Fibroblast of mammary gland (primary cell): ENCODE data around the gene HPCAL1.
"Not testable (repeated sequence)": the region's sequence is repeated elsewhere in the genome, so short reads cannot be mapped to it uniquely, and the experiment has no call there.

Experiments
- DNase-seq: peaks from one replicate; pipeline ENCODE4 v3.0.0-alpha.2; 2010; ENCODE audit warnings: low read depth
- H3K4me3 ChIP-seq: 2 replicates; pipeline ENCODE4 v1.5.1; 2011; ENCODE audit warnings: low read depth, mild to moderate bottlenecking, low read length, moderate library complexity; ENCODE audit not compliant: control insufficient read depth
- TF ChIP-seq, protein P1 (sequence below): conservative IDR thresholded peaks from 2 replicates; pipeline ENCODE4 v1.5.1; 2011; ENCODE audit warnings: low read depth, low read length, inconsistent platforms; ENCODE audit not compliant: control insufficient read depth, insufficient read depth

Gene HPCAL1

DNA sequence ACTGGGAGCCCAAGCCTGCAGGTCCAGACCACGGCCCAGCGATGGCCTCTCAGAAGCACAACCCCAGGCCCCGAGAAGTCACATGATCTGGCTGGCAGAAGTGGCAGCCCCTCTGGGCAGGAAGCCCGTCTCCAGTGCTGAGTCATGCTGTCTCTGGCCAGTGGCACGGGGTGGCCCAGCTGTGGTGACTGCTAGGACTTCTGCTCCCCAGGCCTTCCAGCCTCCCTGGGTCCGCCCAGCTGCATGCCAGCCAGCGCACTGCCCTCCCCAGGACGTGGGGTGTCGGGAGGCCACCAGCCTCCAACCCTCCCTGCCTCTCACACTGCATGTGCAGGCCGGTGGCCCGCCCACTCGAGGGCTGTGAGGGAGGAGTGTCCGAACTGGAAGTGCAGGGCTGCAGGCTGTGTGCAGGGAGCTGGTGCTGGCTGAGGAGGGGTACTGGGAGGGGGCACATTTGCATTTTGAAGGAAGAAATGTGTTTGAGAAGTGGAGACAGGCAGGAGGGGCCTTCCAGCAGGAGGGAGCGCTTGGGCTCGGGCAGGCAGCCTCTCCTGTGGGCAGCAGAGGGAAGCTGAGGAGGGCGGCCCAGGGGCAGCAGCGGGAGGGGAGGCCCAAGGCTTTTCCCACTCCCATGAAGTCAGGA lies 17.0 kb upstream of the HPCAL1 start:
- H3K4me3 ChIP-seq = no peak overlapping the region
- peak; percentile 40 for DNase-seq
- TF ChIP-seq, protein P1, sequence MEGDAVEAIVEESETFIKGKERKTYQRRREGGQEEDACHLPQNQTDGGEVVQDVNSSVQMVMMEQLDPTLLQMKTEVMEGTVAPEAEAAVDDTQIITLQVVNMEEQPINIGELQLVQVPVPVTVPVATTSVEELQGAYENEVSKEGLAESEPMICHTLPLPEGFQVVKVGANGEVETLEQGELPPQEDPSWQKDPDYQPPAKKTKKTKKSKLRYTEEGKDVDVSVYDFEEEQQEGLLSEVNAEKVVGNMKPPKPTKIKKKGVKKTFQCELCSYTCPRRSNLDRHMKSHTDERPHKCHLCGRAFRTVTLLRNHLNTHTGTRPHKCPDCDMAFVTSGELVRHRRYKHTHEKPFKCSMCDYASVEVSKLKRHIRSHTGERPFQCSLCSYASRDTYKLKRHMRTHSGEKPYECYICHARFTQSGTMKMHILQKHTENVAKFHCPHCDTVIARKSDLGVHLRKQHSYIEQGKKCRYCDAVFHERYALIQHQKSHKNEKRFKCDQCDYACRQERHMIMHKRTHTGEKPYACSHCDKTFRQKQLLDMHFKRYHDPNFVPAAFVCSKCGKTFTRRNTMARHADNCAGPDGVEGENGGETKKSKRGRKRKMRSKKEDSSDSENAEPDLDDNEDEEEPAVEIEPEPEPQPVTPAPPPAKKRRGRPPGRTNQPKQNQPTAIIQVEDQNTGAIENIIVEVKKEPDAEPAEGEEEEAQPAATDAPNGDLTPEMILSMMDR = no peak

- TF ChIP-seq, protein P1 = no peak
- no peak for DNase-seq
These were observed 16.3 kb upstream of the HPCAL1 start for GRCh38 chr2:10286216-10287037.

DNA sequence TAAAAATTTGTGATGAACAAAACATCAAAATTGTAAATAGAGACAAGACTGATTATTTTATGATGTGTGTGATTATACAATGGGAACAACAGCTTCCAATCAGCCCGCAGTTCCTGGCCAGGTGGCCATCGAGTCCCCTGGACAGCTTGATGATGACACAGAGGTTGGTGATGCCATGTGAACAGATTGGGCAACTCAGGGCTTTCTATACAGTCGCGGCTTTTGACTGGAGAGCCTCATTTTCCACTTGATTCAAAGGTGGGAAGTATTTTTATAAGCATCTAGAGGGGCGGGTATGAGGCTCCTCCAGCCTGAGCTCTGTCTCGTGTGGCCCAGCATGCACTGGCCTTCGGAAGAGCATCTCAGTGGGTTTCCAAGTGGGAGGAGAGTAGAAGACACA lies 14.9 kb upstream of the HPCAL1 start:
- H3K4me3 ChIP-seq = no peak overlapping the region
- TF ChIP-seq, protein P1 = no peak
- no peak for DNase-seq

More at GRCh38 chr2:10286216-10287037, 16.3 kb upstream of the HPCAL1 start:
- no peak overlapping the region for H3K4me3 ChIP-seq

DNA sequence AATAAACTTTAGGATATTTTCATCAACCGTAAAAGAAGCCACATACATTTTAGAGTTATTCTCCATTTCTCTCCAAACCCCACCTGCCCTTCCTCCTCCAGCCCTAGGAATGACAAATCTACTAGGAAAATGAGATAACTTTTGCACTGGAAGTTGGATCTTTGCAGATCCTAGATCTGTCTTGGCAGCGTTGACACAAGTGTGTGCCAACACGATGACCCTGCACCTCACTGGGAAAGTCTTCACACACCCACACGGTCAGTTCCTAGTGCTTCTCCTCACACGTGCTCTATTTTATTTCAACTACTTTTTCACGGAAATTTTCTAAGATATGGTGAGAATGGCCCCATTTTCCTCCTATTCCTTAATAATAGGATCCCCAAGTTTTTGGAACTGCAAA lies 14.1 kb upstream of the HPCAL1 start:
- H3K4me3 ChIP-seq = no peak overlapping the region
- peak; percentile 49 for DNase-seq

GRCh38 chr2:10289352-10289751 lies 13.4 kb upstream of the HPCAL1 start:
- DNase-seq = no peak
- no peak overlapping the region for H3K4me3 ChIP-seq
- TF ChIP-seq, protein P1 = no peak

More for the DNA sequence above, 14.1 kb upstream of the HPCAL1 start:
- TF ChIP-seq, protein P1 = no peak

DNA sequence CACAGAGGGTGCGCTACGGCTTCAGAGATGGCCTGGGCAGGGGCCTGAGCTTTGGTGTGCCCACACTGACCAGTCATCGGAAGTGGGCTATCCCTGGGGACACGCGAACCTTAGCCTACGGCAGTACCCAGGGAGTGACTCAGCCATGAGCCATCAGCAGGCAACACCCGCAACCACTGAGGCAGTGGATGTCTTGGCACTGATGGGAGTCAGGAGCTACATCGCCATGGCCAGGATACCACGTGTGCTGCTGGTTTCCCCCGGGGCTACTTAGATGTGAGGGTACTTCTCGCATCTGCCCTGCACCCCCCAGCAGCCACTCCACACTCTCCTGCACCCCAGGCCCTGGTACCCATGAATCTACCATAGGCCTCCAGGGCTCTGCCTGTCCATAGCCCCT lies 12.8 kb upstream of the HPCAL1 start:
- DNase-seq = peak; percentile 90
- no peak overlapping the region for H3K4me3 ChIP-seq
- TF ChIP-seq, protein P1 = no peak

GRCh38 chr2:10291376-10291775 lies 11.3 kb upstream of the HPCAL1 start:
- DNase-seq, H3K4me3 ChIP-seq: not testable (repeated sequence)
